ENCODE measurements around the gene FAM210A.

- TF ChIP-seq CTCF (conservative IDR thresholded peaks at IDR 0.05; ENCODE audit: low read depth, low read length): no peak
- no peak for TF ChIP-seq EZH2phosphoT487 (IDR thresholded peaks at IDR 0.05; ENCODE audit: borderline replicate concordance, low read length)
Observed at GRCh38 chr18:13720123-13720522, 6.2 kb downstream of the FAM210A start.
